ENCODE data around the gene TBC1D1.
A peak's percentile ranks its signal among the peaks of the same experiment; 100 is the strongest.
"Not testable (repeated sequence)": the region's sequence is repeated elsewhere in the genome, so short reads cannot be mapped to it uniquely, and the experiment has no call there.

Gene TBC1D1

DNA sequence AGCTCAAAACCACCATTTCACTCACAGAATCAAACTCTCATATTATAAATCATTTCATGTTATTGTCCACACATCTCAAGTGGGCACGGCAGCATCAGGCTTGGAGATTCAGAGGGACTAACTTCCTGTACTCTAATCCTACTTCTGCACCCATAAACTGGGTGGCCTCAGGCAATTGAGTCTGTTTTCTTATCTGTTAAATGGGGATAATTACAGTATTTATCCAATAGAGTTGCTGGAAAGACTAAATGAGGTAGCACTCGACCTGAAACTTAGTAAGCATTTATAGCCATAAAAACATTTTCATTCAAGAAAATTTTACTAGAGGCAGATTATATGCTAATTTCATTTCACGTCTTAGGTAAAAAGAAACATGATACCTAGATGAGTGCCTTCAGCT lies 13.0 kb downstream of the TBC1D1 start:
- Mint-ChIP-seq H3K4me3 (no peak overlapping the region), H3K27me3 (no peaks in the 10 kb centered on the region), H3K27ac (no peak overlapping the region), H3K36me3 (ENCODE audit: low read depth) (peaks cover 22% of the 10 kb centered on the region), H3K4me1 (ENCODE audit: low read depth) (peaks cover 42% of the 10 kb centered on the region), H3K9me3 (no peaks in the 10 kb centered on the region)

DNA sequence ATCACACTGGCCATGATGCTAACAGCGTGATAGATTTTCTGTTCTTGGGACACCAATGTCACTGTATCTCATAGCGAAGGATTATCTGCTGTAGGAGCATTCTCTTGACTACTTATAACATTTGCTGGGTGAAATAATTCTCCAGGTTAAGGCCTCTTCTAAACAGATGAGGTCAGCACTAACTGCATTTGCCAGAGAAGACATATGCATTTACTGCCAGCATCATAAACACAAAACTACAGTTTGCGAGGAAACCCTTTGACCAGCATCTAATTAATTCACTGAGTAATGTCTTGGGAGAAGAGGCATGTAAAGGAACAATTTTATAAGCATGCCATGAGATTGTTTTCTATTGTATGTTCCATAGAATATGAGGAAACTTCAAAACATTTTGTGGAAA lies 13.9 kb downstream of the TBC1D1 start:
- peaks cover 42% of the 10 kb centered on the region for H3K4me1 Mint-ChIP-seq (ENCODE audit: low read depth)
- no peak overlapping the region for H3K27ac Mint-ChIP-seq
- H3K36me3 Mint-ChIP-seq (ENCODE audit: low read depth), result peaks cover 22% of the 10 kb centered on the region
- H3K27me3 Mint-ChIP-seq, result no peaks in the 10 kb centered on the region
- no peaks in the 10 kb centered on the region for H3K9me3 Mint-ChIP-seq
- no peak overlapping the region for H3K4me3 Mint-ChIP-seq

DNA sequence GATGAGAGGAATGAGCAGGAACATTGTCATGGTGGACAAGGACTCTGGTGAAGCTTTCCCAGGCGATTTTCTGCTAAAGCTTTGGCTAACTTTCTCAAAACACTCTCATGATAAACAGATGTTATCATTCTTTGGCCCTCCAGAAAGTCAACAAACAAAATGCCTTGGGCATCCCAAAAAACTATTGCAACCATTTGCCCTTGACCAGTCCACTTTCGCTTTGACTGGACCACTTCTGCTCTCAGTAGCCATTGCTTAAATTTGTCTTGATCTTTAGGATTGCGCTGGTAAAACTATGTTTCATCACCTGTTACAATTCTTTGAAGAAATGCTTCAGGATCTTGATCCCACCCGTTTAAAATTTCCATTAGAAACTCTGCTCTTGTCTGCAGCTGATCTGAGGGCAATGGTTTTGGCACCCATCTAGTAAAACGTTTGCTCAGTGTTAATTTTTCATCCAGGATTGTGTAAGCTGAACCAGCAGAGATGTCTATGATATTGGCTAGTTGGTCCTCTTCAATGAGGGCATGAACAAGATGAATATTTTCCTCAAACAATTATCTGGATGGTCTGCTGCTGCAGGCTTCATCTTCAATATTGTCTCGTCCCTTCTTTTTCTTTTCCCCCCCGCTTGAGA lies 14.8 kb downstream of the TBC1D1 start:
- Mint-ChIP-seq H3K36me3 (ENCODE audit: low read depth) (peaks cover 22% of the 10 kb centered on the region), H3K27me3 (no peaks in the 10 kb centered on the region), H3K9me3 (no peaks in the 10 kb centered on the region), H3K27ac (no peak overlapping the region), H3K4me1 (ENCODE audit: low read depth) (peaks cover 42% of the 10 kb centered on the region), H3K4me3 (no peak overlapping the region)

DNA sequence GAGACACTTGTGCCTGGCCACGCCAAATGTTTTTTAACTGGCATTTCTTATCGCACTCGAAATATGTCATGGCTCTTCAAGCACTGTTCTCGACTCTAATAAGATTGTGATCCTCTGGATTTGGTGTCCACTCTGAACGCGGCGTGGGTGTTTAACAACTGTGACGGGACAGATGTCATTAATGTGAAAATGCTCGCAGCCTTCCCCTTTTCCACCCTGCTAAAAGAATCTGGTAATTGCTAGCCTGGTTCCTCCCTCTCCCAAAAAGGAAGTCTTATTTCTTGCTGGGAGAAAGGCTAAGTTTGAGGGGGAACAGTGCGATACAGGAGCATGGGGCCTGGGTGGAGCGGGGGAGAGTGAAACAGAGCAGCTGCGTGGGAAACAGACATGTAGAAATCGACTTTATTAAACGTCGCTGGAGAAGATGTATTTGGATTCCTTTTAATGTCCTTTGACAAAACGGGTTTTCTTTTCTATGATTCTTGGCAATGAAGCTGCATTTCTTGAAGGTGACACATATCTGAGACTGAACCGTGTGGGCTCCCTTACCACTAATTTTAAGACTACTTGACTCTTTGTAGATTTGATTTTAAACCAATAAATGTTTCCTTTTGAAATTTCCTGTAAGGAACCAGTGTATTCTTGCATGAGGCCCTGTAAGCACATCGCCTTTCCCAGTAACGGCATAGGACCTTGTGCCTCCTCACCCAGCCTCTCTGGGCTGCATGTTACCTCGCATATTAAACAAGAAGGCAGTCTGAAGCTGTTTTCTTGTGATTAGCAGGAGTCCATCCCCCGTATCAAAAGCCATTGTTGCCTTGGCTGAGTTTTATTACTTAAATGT lies 17.8 kb downstream of the TBC1D1 start:
- Mint-ChIP-seq H3K27ac (no peak overlapping the region), H3K4me3 (no peak overlapping the region), H3K4me1 (ENCODE audit: low read depth) (peaks cover 32% of the 10 kb centered on the region)

DNA sequence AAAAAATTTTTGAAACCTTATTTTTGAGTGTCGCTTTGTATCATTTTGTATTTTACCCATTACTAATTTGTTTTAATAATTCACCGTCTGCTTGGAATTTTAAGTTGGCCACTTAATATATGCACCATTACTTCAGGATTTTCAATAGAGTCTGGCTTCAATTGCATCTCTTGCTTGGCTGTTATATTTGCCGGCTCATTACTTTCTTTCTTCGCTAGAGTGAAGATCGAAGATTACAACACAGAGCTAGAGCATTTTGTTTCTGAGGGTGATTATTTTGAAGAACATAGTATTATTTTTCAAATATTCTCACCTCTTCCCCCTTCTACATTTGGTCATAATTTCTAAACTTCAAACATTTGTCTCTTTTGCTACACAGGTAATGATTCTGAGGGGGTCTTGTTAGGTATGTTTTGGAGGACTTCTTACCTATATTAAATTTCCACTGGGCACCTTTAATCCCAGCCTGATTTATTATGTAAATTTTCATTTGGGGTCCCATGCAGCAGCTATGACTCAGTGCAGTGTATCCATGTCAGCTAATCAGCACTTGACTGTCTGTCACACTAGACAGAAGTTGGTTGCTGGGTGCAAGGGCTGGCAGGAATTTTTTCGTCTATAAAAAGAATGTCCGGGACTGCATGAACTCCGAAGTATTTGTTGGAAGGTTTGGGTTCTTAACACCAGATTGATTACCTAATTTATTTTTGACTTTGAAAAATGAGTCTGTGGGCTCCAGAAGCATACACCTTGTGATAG lies 18.6 kb downstream of the TBC1D1 start:
- Mint-ChIP-seq H3K4me1 (ENCODE audit: low read depth) (peaks cover 29% of the 10 kb centered on the region), H3K27ac (no peak overlapping the region)

More for the DNA sequence above, 17.8 kb downstream of the TBC1D1 start:
- Mint-ChIP-seq H3K36me3 (ENCODE audit: low read depth) (peaks cover 20% of the 10 kb centered on the region), H3K27me3 (no peaks in the 10 kb centered on the region), H3K9me3 (no peaks in the 10 kb centered on the region)

DNA sequence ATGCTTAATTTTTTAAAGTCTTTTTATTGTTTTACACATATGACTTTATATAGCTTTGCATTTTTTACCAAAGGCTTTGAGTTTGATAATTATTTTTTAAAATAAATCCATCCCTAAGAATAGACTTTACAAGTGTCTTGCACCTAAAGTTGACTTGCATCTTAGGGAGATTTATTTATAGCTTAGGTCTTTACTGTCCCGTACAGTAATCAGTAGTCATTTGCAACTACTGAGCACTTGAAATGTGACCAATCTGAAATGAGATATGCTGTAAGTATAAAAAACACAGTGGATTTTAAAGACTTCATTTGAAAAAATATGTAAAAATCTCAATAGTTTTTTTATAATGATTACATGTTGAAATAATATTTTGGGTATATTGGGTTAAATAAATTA lies 19.2 kb downstream of the TBC1D1 start:
- Mint-ChIP-seq H3K4me3 (no peak overlapping the region), H3K27me3 (no peaks in the 10 kb centered on the region), H3K4me1 (ENCODE audit: low read depth) (peaks cover 29% of the 10 kb centered on the region), H3K27ac (no peak overlapping the region), H3K36me3 (ENCODE audit: low read depth) (peaks cover 20% of the 10 kb centered on the region), H3K9me3 (no peaks in the 10 kb centered on the region)

More for the DNA sequence above, 18.6 kb downstream of the TBC1D1 start:
- Mint-ChIP-seq H3K36me3 (ENCODE audit: low read depth) (peaks cover 20% of the 10 kb centered on the region), H3K27me3 (no peaks in the 10 kb centered on the region), H3K4me3 (no peak overlapping the region), H3K9me3 (no peaks in the 10 kb centered on the region)

DNA sequence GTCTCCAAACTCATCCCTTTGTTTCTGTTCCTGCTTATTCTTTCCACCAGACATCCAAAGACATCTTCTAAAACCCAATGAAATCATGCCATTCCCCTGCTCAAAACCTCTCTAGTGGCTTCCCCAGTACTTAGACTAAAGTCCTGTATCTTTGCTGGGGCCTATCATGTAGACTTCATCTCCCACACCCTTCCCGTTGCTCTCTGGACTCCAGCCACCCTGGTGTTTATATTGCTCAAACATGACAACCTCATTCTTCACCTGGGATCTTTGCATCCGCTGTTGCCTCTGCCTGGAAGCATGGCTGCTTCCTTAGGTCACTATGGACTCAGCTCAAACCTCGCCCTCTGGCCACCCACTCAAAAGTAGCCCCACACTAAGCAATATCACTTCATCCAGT lies 23.7 kb downstream of the TBC1D1 start:
- Mint-ChIP-seq H3K9me3 (no peaks in the 10 kb centered on the region), H3K36me3 (ENCODE audit: low read depth) (peaks cover 4% of the 10 kb centered on the region), H3K27ac (no peak overlapping the region), H3K4me1 (ENCODE audit: low read depth) (peaks cover 5% of the 10 kb centered on the region), H3K4me3 (no peak overlapping the region), H3K27me3 (no peaks in the 10 kb centered on the region)

DNA sequence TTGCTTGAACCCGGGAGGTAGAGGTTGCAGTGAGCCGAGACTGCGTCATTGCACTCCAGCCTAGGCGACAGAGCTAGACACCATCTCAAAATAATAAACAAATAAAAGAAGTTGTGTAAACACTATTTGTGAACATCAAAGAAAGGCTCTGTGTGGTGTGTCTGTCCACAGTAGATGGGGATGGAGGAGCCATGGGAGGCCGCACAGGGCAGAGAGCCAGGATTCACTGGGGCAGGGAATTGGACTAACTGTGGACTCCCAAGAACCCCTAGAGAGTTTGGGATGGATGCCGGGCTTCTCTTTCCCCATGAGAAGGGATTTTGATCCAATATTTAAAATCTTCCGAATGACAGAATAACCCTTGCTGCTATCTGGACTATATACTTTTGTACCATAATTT lies 26.5 kb downstream of the TBC1D1 start:
- peaks cover 3% of the 10 kb centered on the region for H3K36me3 Mint-ChIP-seq (ENCODE audit: low read depth)
- H3K27me3 Mint-ChIP-seq, result no peaks in the 10 kb centered on the region
- H3K4me3 Mint-ChIP-seq, result no peak overlapping the region
- H3K9me3 Mint-ChIP-seq, result no peaks in the 10 kb centered on the region
- no peak overlapping the region for H3K27ac Mint-ChIP-seq
- peaks cover 5% of the 10 kb centered on the region for H3K4me1 Mint-ChIP-seq (ENCODE audit: low read depth)

DNA sequence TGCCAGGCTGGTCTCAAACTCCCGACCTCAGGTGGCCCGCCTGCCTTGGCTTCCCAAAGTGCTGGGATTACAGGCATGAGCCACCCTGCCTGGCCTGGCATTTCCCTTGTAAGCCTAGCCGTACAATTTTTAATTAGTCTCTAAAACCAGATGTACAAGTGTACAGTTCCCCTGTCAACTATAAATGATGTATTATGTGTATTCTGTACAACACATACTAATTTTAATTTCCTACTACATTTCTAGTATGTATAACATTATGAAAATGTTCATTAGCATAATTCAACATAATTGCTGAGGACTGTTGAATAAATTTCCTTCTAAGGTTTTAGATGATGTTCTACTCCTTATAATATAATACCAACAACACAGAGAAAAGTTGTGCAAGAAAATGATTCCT lies 27.8 kb downstream of the TBC1D1 start:
- Mint-ChIP-seq H3K4me1 (ENCODE audit: low read depth) (peaks cover 8% of the 10 kb centered on the region), H3K27ac (no peak overlapping the region), H3K36me3 (ENCODE audit: low read depth) (no peaks in the 10 kb centered on the region), H3K4me3 (no peak overlapping the region), H3K27me3 (no peaks in the 10 kb centered on the region), H3K9me3 (no peaks in the 10 kb centered on the region)

DNA sequence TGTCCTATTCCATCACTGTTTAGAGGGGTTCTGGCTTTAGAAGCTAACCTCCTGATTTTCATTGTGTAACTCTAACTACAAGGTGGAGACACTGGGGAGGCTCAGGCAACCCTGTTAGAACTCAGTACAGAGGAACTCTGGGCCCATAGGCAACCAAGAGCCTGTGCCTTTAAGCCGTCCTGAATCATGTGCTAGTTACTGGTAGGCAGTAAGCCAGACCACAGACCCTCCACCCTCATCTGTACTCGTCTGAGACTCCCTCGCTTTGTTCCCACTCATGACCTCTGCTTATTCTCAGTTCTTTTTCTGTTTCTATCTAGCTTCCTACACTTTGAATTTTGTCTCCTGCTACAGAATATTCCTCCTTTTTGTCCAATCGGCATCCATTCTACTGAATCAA lies 31.4 kb downstream of the TBC1D1 start:
- Mint-ChIP-seq H3K4me3 (no peak overlapping the region), H3K9me3 (no peaks in the 10 kb centered on the region), H3K27me3 (no peaks in the 10 kb centered on the region), H3K27ac (no peak overlapping the region), H3K36me3 (ENCODE audit: low read depth) (peaks cover 5% of the 10 kb centered on the region), H3K4me1 (ENCODE audit: low read depth) (peaks cover 11% of the 10 kb centered on the region)

DNA sequence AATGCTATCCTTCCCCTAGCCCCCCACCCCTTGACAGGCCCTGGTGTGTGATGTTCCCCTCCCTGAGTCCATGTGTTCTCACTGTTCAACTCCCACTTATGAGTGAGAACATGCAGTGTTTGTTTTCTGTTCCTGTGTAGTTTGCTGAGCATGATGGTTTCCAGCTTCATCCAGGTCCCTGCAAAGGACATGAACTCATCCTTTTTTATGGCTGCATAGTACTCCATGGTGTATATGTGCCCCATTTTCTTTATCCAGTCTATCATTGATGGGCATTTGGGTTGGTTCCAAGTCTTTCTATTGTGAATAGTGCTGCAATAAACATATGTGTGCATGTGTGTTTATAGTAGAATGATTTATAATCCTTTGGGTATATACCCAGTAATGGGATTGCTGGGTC lies 32.2 kb downstream of the TBC1D1 start:
- not testable (repeated sequence) for H3K9me3 Mint-ChIP-seq; H3K4me3 Mint-ChIP-seq; H3K27me3 Mint-ChIP-seq; H3K36me3 Mint-ChIP-seq (ENCODE audit: low read depth); H3K27ac Mint-ChIP-seq
- peaks cover 19% of the 10 kb centered on the region for H3K4me1 Mint-ChIP-seq (ENCODE audit: low read depth)

DNA sequence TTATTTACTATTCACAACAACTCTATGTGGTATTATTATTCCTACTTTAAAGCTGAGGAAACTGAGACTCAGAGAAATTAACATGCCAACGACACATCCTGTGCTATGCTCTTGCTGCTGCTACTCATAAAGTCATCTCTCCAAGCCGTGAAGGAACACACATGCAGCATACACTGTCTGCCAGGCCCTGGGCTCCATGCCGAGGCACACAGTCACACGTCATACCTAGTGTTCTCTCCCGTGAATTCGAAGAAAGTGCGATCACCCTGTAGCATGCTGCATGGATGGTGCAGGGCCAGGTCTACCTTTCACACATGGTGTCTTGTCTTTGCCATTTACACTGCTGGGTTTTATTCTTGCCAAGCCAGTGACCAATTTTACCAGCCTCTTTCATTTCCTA lies 34.1 kb downstream of the TBC1D1 start:
- H3K4me3 Mint-ChIP-seq, result no peak overlapping the region
- H3K9me3 Mint-ChIP-seq, result no peaks in the 10 kb centered on the region
- H3K27me3 Mint-ChIP-seq, result no peaks in the 10 kb centered on the region
- no peak overlapping the region for H3K27ac Mint-ChIP-seq
- peaks cover 36% of the 10 kb centered on the region for H3K4me1 Mint-ChIP-seq (ENCODE audit: low read depth)
- H3K36me3 Mint-ChIP-seq (ENCODE audit: low read depth), result peaks cover 10% of the 10 kb centered on the region

DNA sequence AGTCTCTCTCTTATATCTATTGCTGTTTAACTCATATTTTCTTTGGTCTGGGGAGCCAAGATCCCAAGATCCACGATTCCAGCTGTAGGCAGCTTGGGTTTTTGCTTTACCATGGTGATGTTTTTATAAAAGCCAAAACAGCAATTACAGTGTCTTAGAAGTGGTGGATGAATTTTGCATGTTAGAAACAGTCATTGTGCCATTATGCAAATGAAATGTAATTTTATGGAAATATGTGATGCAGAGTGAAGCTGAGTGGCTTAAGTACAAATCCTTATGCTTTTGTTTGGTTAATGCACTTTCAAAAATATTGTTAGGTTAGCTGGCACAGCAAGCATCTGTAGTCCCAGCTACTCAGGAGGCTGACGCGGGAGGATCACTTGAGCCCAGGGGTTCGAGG lies 36.5 kb downstream of the TBC1D1 start:
- H3K27me3 Mint-ChIP-seq, result no peaks in the 10 kb centered on the region
- peaks cover 33% of the 10 kb centered on the region for H3K4me1 Mint-ChIP-seq (ENCODE audit: low read depth)
- H3K27ac Mint-ChIP-seq, result no peak overlapping the region
- H3K4me3 Mint-ChIP-seq, result no peak overlapping the region
- no peaks in the 10 kb centered on the region for H3K9me3 Mint-ChIP-seq
- H3K36me3 Mint-ChIP-seq (ENCODE audit: low read depth), result peaks cover 11% of the 10 kb centered on the region

DNA sequence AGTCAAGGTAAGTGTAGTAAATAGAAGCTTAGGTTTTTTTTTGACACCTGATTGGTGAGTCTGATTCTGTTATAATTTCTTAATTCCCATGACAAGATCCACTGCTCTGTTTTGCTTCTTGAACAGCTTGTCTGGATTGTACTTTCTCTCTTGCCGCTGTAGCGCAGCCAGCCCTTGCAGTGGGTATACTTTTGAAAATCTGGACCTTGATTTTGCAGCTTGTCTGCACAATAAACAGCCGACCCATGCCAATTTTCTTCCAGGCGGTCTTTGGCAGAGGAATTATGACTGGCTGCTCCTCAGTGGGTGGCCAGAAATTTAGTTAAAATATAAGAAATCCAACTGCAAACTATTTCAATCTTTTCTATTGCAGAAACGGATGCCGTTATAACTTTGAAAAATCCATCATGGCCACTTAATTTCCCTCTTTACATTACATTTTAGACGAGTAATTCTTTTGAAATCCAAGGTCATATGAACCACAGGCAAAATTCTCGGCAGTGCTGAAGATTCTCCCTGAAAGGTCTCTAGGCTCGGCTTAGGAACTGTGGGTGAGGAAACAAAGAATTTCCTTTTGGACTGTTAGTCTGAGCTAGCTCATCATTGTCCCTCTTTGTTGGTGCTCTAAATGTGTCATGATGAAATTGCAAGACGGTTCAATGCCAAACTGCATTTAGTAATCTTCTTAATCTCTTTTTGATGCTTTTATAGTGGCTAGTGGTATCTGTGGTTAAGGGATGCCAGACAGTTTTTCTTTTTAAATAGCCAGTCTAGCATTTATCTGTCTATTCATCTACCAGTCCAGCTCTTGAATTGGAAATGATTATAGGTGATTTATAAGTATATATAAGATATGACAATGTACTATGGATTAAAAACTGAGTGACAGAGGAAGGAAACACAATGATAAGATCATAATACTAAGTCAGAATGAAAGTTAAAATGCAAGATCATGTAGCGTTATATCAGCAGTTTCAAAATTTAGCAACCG lies 37.8 kb downstream of the TBC1D1 start:
- peak overlapping the region; percentile 2 for H3K4me3 Mint-ChIP-seq
- H3K9me3 Mint-ChIP-seq, result no peaks in the 10 kb centered on the region
- H3K4me1 Mint-ChIP-seq (ENCODE audit: low read depth), result peaks cover 31% of the 10 kb centered on the region
- no peak overlapping the region for H3K27ac Mint-ChIP-seq
- peaks cover 15% of the 10 kb centered on the region for H3K36me3 Mint-ChIP-seq (ENCODE audit: low read depth)
- no peaks in the 10 kb centered on the region for H3K27me3 Mint-ChIP-seq
